T47D (cell line): Measurements from ENCODE around the gene CYP2W1.

ENCODE experiments used
- DNase-seq, 2 experiments: peaks; one replicate each; pipeline versions ENCODE4 v3.0.0 to v3.0.0-alpha.2; 2011 to 2012; ENCODE audit warnings: low read depth in 1 of 2, low spot score in 1 of 2
- JUND ChIP-seq: IDR thresholded peaks from 2 replicates; pipeline ENCODE4 v1.6.1; 2012; ENCODE audit warnings: low read depth
- in situ Hi-C: cut with HindIII; loops from 2 replicates; pipeline ENCODE4 v1.10.0; 2016; ENCODE audit warnings: low sequenced_read_pairs, low pct_unique_long_range_greater_than_20kb

CYP2W1 gene

DNA sequence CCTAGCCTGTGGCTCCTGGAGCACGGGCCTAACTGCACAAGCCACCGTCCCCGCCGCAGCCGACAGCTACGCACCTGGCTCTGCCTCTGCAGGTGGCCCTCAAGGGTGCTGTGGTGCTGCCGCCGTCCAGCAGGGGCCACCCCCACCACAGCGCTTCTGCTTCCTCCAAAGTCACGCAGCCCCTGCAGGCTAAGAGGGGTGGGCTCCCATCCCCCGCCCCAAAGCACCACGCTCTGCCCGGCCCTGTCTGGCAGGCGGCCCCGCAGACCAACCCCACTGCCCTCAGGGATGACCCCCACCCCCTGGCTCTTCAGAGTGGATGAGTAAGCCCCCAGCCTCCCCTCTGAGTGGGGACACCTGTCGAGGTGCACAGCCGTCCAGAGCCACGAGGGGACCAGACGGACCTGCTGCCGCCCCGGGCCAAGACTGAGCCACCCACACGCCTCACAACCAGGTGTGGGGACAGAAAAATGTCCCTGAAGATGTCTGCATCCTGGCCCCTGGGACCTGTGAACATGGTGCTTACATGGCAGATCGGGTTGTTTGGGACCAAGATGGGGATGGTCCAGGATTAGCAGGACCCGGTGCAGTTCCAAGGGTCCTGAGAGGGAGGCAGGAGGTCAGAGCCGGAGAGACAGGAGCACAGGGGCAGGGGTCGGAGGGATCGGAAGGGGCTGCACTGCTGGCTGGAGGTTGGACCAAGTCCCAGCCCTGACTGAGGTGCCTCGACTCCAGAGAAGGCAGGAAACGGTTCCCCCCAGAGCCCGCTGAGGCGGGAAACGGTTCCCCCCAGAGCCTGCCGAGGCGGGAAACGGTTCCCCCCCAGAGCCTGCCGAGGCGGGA, 19.5 kb upstream of the CYP2W1 start:
- DNase-seq, result peak; percentile 55 to 67
- TF ChIP-seq JUND, result no peak
- in situ Hi-C loops, result no loop called here

- in situ Hi-C loops, result no loop called here
- no peak for TF ChIP-seq JUND
- DNase-seq, result peak in 1 of 2 experiments; percentile 59
Measured at GRCh38 chr7:964401-965231, 18.4 kb upstream of the CYP2W1 start.

DNA sequence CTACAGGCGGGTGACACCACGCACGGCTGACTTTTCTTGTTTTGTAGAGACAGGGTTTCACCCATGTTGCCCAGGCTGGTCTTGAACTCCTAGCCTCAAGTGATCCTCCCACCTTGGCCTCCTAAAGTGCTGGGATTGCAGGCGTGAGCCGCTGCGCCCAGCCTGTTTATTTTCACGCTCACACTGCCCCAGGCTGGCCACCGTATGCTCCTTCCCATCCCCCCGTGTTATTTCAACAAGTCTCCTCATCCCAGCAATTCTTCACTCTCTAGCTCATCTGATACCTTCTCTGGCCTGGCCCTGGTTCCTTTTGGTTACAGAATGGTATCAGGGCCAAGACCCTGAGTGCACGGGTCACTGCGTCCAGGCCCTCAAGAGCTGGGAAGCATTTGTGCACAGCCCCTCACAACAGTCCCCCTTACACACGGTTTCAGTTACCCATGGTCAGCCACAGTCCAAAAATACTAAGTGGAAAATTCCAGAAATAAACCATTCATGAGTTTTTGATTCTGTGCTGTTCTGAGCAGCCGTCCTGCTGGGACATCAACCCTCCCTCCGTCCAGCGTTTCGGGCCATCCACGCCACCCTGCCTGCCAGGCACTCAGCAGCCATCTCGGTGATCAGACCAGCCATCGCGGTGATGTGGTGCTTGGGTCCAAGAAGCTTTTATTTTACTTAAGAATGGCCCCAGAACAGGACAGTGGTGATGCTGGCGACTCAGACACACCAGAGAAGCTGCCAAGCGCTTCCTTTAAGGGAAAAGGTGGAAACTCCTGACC, 16.5 kb upstream of the CYP2W1 start:
- in situ Hi-C loops, result no loop called here
- TF ChIP-seq JUND, result no peak
- no peak for DNase-seq

DNA sequence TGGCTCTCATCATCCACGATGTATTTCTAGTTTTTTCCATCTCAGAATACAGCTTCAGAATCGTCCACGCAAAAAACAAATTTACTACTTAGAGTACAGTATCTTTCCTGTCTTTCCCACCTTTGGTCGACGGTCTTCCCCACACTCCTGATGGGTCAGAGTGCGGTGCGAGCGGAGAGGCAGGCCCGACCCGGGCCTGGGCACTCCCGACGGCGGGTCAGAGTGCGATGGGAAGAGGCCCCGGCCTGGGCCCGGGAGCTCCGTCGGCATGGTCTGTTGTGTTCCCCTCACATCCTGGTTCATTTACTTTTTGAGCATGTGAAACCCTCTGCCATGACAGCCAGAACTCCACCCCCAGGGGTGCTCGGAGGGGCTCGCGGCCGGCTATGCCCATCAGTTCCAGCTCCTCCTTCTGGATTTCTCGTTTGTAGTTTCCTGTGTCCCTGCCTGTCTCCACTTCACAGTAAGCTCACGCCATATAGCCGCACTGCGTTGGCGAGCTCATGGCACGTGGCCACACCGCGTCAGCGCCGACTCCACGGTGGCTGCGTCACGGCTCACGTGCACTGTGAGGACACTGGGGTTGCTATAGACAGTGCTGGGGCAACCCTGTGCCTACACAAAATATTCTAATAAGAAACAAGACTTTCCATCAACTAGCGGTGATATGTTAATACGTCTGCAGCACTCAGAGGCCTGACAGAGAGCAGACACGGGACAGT, 15.5 kb upstream of the CYP2W1 start:
- no peak for DNase-seq
- no peak for TF ChIP-seq JUND
- in situ Hi-C loops, result no loop called here

- in situ Hi-C loops, result no loop called here
- no peak for TF ChIP-seq JUND
- no peak for DNase-seq
Measured at GRCh38 chr7:968205-969105, 14.5 kb upstream of the CYP2W1 start.

DNA sequence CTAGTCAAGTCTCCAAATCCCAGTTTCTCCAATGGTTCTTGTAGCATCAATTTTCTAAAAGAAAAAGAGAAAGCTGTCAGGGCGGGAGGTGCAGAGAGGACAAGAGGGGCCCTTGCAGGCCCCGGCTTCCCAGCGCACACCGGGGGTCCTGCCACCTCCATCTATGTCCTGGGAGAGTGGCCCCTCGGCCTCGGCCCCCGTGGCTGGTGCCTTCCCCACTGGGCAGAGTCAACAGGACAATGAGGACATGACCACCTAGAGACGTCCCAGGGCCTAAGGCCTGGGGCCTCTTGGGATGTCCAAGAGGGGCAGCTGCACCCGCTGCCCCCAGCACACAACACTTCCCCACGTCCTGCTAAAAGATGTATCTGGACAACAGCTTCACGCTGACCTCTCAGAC, 13.6 kb upstream of the CYP2W1 start:
- DNase-seq, result no peak
- in situ Hi-C loops, result no loop called here
- no peak for TF ChIP-seq JUND

- in situ Hi-C loops, result no loop called here
- DNase-seq, result no peak
- no peak for TF ChIP-seq JUND
Measured at GRCh38 chr7:970744-971143, 12.2 kb upstream of the CYP2W1 start.

- TF ChIP-seq JUND, result no peak
Measured at GRCh38 chr7:972110-972509, 10.9 kb upstream of the CYP2W1 start.

GRCh38 chr7:972676-973309, 10.2 kb upstream of the CYP2W1 start:
- no peak for DNase-seq
- in situ Hi-C loops, result no loop called here
- no peak for TF ChIP-seq JUND

More at GRCh38 chr7:972110-972509, 10.9 kb upstream of the CYP2W1 start:
- no peak for DNase-seq
- in situ Hi-C loops, result no loop called here

- in situ Hi-C loops, result no loop called here
- DNase-seq, result no peak
- TF ChIP-seq JUND, result no peak
Measured at GRCh38 chr7:973312-973711, 9.7 kb upstream of the CYP2W1 start.

DNA sequence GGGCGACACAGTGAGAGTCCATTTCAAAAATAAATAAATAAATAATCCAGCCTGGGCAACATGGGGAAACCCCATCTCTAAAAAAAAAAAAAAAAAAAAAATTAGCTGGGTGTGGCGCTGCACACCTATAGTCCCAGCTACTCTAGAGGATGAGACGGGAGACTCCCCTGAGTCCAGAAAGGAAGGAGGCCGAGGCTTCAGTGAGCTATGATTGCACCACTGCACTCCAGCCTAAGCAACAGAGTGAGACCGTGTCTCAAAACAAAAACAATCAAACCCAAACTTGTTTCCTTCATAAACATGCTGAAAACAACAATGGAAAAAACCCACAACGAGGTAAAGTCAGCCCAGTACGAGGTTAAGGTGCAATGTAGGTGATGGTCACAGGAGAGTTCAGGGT, 8.8 kb upstream of the CYP2W1 start:
- no peak for DNase-seq
- in situ Hi-C loops, result no loop called here
- no peak for TF ChIP-seq JUND
